Large intestine (tissue), 3 donors: ENCODE results near the gene RAI1. TPM values are rescaled to one million over a fixed set of nuclear protein-coding genes. Genes with fewer than 3 reads are reported as not detected.
A peak's percentile ranks its signal among the peaks of the same experiment; 100 is the strongest.

Source experiments
- DNase-seq, 2 donors: peaks; one replicate each; pipeline versions ENCODE4 v3.0.0 to v3.0.0-alpha.2; 2013
- H3K27ac ChIP-seq: one replicate; pipeline ENCODE4 v1.5.1; 2013; ENCODE audit warnings: low read length
- H3K27me3 ChIP-seq: 2 replicates; pipeline ENCODE4 v1.6.1; 2013; ENCODE audit warnings: low read length; ENCODE audit not compliant: control insufficient read depth, insufficient read depth
- H3K36me3 ChIP-seq: 2 replicates; pipeline ENCODE4 v1.6.1; 2013; ENCODE audit warnings: low read length; ENCODE audit not compliant: control insufficient read depth, insufficient read depth
- H3K4me1 ChIP-seq: one replicate; pipeline ENCODE4 v1.6.1; 2013; ENCODE audit warnings: low read length; ENCODE audit not compliant: control insufficient read depth, insufficient read depth
- H3K4me3 ChIP-seq: one replicate; pipeline ENCODE4 v1.5.1; 2013; ENCODE audit warnings: low read length
- H3K9me3 ChIP-seq: one replicate; pipeline ENCODE4 v1.6.1; 2013; ENCODE audit warnings: mild to moderate bottlenecking, low read depth, low read length, moderate library complexity; ENCODE audit not compliant: control insufficient read depth
- WGBS: methylation state at CpG from one replicate; pipeline ENCODE4 v1.1.5; 2013; ENCODE audit warnings: low lambda C conversion rate; ENCODE audit not compliant: insufficient coverage; 5-methylcytosine and 5-hydroxymethylcytosine counted together
- polyA plus RNA-seq: library from polyadenylated mRNA; unstranded; fragments of 120-200 nt; gene quantifications from one replicate; pipeline ENCODE4 v1.2.1, GENCODE V29; 2013

The RAI1 gene
- polyA plus RNA-seq, 1 donor, result 26.2 TPM

DNA sequence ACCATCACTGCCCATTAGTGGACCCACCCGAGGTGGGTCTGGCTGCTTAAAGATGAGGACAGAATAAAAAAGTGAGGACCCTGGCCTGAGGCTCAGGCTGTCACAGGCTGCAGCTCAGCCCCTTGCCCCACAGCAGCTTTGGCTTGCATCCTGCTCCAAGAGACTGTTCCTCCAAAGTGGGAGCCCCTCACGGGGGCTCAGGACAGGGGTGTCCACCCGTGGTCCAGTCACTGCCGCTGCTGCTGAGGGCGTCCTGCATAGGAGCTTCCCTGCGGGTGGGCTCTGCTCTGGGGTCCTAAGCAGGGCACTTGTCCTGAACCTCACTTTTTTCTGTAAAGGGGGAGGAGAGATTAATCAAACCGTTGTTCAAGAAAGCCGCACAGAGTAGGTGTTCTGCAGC lies 107.7 kb downstream of the RAI1 start:
- WGBS, result no CpG with 5 or more reads among the region's 8 CpGs
- no peaks in the 10 kb centered on the region for H3K27me3 ChIP-seq
- H3K4me3 ChIP-seq, result no peak overlapping the region
- no peak overlapping the region for H3K27ac ChIP-seq
- no peak for DNase-seq
- peaks cover 11% of the 10 kb centered on the region for H3K36me3 ChIP-seq
- no peaks in the 10 kb centered on the region for H3K9me3 ChIP-seq
- peaks cover 35% of the 10 kb centered on the region for H3K4me1 ChIP-seq

- WGBS, result no CpG with 5 or more reads among the region's 6 CpGs
- peaks cover 31% of the 10 kb centered on the region for H3K4me1 ChIP-seq
- no peak overlapping the region for H3K4me3 ChIP-seq
- peak overlapping the region; percentile 10 for H3K27ac ChIP-seq
- peaks cover 15% of the 10 kb centered on the region for H3K36me3 ChIP-seq
- DNase-seq, result no peak
- H3K27me3 ChIP-seq, result no peaks in the 10 kb centered on the region
- H3K9me3 ChIP-seq, result no peaks in the 10 kb centered on the region
These were observed 108.2 kb downstream of the RAI1 start for GRCh38 chr17:17789410-17789809.

DNA sequence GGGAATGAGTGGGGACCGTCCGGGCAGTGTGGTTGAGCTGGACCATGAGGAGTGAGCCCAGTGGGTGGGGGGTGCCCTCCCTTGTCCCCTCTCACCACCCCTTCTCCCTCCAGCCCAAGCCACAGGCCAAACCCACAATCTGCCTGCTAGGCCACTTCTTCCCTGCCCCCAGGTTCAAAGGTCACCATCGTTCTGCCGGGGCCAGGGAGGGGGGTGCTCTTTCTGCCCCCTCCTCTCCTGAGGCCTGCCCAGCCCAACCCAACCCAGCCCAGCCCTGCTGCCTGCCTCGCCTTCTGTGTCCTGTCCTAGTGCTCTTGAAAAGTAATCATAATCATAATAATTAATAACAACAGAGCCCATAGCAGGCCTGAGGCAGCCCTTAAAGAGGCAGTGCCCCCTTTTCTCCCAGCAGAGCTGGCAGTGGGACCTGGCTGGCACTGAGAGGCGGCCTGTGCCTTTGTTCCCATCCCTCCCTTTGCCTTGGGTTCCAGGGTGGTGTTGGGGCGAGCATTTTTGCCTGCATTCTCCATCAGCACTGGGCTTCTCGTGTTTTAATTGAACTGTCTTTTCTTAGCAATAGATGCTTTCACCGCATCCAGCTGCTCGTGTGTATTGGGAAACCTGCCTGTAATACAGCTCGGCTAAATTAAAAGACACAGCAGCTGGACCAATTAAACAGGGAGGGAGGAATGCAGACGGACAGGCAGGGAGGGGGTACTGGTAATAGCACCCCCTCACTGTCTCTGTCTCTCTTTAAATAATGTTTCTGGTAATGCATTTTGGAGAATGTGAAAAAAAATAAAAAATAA lies 108.8 kb downstream of the RAI1 start:
- DNase-seq, result peak in 1 of 2 donors; percentile 41
- peak overlapping the region; percentile 10 for H3K27ac ChIP-seq
- no peak overlapping the region for H3K4me3 ChIP-seq
- no peaks in the 10 kb centered on the region for H3K9me3 ChIP-seq
- H3K4me1 ChIP-seq, result peaks cover 27% of the 10 kb centered on the region
- no CpG with 5 or more reads among the region's 12 CpGs for WGBS
- peaks cover 21% of the 10 kb centered on the region for H3K36me3 ChIP-seq
- no peaks in the 10 kb centered on the region for H3K27me3 ChIP-seq

DNA sequence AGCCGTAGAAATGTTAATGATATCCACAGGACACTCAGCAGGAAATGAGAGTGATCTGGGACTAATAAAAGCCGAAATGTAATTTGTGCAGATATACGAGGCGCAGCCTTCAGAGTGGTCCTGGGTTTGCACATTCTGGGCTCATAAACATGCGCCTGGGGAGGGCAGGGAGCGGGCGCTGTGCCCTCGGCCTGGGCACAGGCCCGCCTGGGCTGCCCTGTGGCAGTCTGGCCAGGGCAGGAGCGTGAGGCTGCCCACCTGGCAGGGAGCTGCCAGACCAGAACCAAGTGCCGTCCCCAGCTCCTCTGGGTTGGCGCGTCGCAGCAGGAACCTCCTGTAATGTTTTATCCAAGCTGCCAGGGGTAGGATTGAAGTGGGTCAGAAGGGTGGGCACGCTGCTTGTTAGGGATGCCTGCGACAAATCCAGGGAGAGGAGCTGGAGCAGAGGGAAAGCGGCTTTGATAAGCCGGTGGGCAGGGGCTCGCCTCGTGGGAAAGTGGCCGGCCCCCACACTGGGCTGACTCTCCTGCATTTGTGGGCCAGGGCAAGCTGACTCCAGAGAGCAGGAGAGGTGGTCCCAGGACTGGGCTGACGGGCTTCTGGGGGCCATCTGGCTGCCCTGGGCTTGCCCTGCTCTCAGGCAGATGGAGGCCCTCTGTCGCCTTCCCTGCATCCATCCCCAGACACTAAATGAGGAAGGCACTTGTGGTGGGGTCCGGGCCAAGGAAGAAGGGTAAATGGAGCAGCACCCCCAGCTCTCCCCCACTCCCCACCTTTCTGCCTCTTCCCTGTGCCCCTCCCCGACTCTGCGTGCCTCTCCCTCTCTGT lies 109.6 kb downstream of the RAI1 start:
- H3K27ac ChIP-seq, result peak overlapping the region; percentile 1
- H3K36me3 ChIP-seq, result peaks cover 30% of the 10 kb centered on the region
- no peak for DNase-seq
- H3K4me1 ChIP-seq, result peaks cover 23% of the 10 kb centered on the region
- WGBS, result 93% methylated on average over 3 of the region's 26 CpGs
- H3K4me3 ChIP-seq, result no peak overlapping the region
- no peaks in the 10 kb centered on the region for H3K27me3 ChIP-seq
- no peaks in the 10 kb centered on the region for H3K9me3 ChIP-seq

- Histone ChIP-seq H3K4me1 (peaks cover 23% of the 10 kb centered on the region), H3K4me3 (no peak overlapping the region), H3K9me3 (peaks cover 3% of the 10 kb centered on the region), H3K36me3 (peaks cover 42% of the 10 kb centered on the region), H3K27me3 (no peaks in the 10 kb centered on the region), H3K27ac (no peak overlapping the region)
- WGBS, result no CpG with 5 or more reads among the region's 18 CpGs
- DNase-seq, result no peak
These were observed 110.8 kb downstream of the RAI1 start for GRCh38 chr17:17792037-17792550.

DNA sequence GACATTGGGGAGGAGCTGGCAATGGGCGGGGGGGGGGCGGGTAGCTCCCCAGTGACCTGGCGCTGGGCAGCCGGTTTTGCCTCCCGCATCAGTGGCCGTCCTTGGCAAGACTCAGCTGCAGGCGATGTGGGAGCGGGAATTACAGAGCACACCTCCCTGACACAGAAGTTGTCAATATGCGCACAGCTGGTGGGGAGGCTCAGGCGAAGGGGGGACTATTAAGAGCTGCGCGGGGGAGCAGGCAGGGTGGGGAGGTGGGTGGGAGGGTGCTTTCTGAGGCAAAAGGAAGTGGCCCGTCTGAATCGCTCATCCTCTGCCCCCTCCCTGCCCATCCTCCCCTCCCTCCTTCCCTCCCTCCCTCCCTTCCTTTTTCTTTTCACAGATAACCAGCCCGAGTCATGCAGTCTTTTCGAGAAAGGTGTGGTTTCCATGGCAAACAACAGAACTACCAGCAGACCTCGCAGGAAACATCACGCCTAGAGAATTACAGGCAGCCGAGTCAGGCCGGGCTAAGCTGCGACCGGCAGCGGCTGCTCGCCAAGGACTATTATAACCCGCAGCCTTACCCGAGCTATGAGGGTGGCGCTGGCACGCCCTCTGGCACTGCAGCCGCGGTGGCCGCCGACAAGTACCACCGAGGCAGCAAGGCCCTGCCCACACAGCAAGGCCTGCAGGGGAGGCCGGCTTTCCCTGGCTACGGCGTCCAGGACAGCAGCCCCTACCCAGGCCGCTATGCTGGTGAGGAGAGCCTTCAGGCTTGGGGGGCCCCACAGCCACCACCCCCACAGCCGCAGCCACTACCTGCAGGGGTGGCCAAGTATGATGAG lies 111.5 kb downstream of the RAI1 start:
- DNase-seq, result no peak
- Histone ChIP-seq H3K36me3 (peaks cover 49% of the 10 kb centered on the region), H3K9me3 (peaks cover 4% of the 10 kb centered on the region), H3K27ac (no peak overlapping the region), H3K27me3 (no peaks in the 10 kb centered on the region), H3K4me3 (no peak overlapping the region), H3K4me1 (peaks cover 23% of the 10 kb centered on the region)
- WGBS, result no CpG with 5 or more reads among the region's 38 CpGs

GRCh38 chr17:17793378-17794214 lies 112.3 kb downstream of the RAI1 start:
- Histone ChIP-seq H3K9me3 (peaks cover 5% of the 10 kb centered on the region), H3K4me1 (peaks cover 23% of the 10 kb centered on the region), H3K27me3 (no peaks in the 10 kb centered on the region), H3K27ac (no peak overlapping the region), H3K36me3 (peaks cover 57% of the 10 kb centered on the region), H3K4me3 (no peak overlapping the region)
- no CpG with 5 or more reads among the region's 30 CpGs for WGBS
- DNase-seq, result no peak

GRCh38 chr17:17794382-17794781 lies 113.1 kb downstream of the RAI1 start:
- WGBS, result no CpG with 5 or more reads among the region's 31 CpGs
- Histone ChIP-seq H3K4me3 (no peak overlapping the region), H3K36me3 (peaks cover 65% of the 10 kb centered on the region), H3K27ac (no peak overlapping the region), H3K27me3 (no peaks in the 10 kb centered on the region), H3K9me3 (peaks cover 5% of the 10 kb centered on the region), H3K4me1 (peaks cover 20% of the 10 kb centered on the region)
- DNase-seq, result no peak

GRCh38 chr17:17795296-17795695 lies 114.0 kb downstream of the RAI1 start:
- Histone ChIP-seq H3K27me3 (no peaks in the 10 kb centered on the region), H3K9me3 (peaks cover 5% of the 10 kb centered on the region), H3K27ac (no peak overlapping the region), H3K4me1 (peaks cover 10% of the 10 kb centered on the region), H3K36me3 (peaks cover 72% of the 10 kb centered on the region), H3K4me3 (no peak overlapping the region)
- no peak for DNase-seq
- no CpG with 5 or more reads among the region's 12 CpGs for WGBS
